Measurements from ENCODE around the gene FOXL1.

The FOXL1 gene

GRCh38 chr16:86549076-86549892, 29.1 kb upstream of the FOXL1 start:
- no peak for FAIRE-seq

GRCh38 chr16:86549893-86550190, 28.5 kb upstream of the FOXL1 start:
- no peak for FAIRE-seq

DNA sequence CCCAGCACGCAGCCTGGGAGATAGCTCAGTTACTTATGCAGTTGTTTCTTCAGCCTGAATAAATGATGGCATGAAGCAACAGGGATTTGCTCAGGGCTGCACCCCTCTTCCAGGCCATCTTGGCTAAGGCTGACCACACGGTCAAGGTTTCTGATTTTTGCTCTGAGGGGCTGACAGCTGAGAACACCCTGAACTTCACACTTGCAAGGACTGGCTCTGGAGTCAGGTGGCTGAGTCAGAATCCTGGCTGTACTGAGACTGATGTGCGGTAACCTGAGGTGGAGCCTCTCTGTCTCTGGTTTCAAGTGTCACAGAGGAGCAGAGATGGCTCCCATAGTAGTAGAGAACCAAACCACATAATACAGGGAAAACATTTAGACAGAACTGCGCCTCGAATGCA, 28.1 kb upstream of the FOXL1 start:
- FAIRE-seq, result no peak

DNA sequence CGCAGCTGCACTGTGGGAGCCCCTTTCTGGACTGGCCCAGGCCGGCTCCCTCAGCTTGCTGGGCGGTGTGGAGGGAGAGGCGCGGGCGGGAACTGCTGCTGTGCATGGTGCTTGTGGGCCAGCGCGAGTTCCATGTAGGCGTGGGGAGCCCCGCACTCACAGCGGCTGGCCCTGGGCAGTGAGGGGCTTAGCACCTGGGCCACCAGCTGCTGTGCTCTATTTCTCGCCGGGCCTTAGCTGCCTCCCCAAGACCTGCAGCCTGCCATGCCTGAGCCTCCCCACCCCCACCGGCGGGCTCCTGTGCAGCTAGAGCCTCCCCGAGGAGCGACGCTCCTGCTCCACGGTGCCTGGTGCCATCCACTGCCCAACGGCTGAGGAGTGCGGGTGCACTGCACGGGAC, 25.0 kb upstream of the FOXL1 start:
- FAIRE-seq, result no peak

GRCh38 chr16:86554599-86554916, 23.8 kb upstream of the FOXL1 start:
- FAIRE-seq, result no peak

DNA sequence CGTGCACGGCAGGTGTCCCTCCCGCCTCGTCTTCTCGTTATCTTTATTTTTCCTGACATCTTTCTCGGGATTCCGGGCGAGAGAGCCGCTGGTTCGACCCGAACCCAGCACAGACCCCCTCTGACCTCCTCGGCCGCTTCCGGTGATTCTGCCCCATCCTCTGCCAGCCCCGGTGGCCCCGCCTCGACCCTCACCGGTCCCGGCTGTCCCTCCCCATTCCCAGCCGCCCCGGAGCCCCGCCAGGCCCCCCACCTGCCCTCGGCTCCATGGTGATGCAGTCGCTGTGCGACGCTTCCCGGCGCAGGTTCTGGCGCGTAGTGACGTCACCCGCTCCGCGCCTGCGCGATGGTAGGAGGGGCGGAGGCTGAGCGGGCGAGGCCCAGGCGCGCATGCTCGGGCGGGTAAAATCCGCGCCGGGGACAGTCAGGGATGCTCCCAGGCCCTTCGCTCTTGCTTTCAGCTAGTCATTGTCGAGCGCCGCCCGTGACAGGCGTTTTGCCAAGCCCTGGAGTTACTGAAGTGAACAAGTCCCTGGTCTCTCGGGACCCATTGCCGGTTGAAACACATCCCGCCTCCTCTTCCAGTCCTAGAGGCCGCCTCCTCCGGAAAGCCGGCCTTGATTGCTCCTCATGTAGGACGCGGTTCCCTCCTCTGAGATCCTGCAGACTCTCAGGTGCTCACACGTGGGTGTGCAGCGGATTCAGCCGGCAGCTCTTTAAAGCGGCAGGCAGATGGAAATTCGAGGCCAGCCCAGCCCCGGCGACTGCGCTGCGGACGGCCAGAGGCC, 23.2 kb upstream of the FOXL1 start, which contains the start of gene MTHFSD:
Gene MTHFSD (minus strand): TSS at position 319 of the 787 bp plus-strand sequence. CDS start 51 bp downstream, at position 268.
- FAIRE-seq, result no peak

DNA sequence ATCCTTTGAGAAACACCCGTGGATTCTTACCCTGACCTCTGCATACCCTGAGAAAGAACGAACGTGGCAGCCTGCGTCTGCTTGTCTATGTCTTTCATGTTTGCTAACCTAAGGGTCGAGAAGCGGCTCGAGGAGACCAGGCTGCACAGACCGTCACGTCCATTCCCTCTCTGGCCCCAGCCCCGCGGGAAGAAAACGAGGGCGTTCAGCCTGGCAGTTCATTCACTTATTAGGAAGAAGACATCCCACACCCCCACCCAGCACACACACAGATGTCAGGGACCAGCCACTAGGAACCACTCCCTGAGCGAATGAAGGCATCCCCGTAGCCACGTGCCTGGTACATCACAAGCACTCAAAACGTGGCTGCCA, 22.7 kb upstream of the FOXL1 start:
- FAIRE-seq, result no peak

DNA sequence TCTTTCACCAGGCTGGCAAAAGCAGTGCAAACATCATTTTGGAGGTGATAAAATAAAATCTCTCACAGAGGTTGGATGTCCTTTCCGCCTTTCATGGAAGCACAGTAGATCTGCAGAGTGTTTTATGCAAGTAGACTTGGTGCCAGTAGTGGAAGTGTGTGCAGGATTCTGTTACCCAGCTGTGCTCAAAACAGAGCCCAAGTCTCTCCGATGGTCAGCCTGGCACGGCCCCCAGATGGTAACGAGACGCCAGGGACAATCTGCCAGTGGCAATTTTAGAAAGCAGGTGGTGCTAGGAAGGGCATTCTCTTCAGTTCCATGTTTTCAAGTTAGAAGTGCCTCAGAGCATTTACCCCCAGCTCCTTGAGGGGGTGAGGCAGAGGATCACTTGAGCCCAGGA, 21.8 kb upstream of the FOXL1 start:
- FAIRE-seq, result no peak

GRCh38 chr16:86557587-86557986, 20.8 kb upstream of the FOXL1 start:
- FAIRE-seq, result no peak

DNA sequence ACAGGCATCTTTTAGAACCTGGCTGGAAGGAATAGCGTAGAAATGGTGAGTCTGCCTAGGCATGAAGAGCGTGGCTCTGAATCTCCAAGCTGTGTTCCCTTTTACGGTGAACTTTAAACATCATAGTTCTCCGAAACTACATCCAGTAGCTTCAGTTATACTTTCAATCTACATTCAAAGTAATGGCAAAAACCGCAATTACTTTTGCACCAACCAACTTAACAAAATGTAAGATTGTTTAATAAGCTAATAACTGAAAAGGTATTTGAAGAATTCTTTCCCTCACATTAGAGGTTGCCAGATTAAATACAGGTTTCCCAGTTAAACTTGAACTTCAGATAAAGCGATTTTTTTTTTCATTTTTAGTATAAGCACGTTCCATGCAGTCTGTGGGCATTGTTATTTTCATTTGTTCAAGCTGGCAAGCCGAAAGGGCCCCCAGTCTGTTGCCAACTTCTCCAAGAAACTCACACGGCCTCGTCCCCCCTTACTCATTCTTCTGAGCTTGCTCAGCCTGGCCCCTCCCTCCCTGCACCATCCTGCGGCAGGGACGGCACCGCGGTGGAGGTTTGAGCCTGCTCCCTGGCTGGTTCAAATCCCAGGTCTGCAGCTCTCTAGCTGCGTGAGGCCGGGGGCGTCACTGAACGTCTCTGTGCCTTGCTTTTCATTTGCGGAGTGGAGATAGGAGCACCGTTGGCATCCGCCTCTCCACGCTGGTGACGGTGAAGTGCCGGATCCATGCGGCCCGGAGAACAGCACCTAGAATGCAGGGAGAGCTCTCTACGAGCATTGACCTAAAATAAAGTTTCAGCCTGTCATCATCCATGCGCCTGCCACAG, 19.8 kb upstream of the FOXL1 start:
- no peak for FAIRE-seq

DNA sequence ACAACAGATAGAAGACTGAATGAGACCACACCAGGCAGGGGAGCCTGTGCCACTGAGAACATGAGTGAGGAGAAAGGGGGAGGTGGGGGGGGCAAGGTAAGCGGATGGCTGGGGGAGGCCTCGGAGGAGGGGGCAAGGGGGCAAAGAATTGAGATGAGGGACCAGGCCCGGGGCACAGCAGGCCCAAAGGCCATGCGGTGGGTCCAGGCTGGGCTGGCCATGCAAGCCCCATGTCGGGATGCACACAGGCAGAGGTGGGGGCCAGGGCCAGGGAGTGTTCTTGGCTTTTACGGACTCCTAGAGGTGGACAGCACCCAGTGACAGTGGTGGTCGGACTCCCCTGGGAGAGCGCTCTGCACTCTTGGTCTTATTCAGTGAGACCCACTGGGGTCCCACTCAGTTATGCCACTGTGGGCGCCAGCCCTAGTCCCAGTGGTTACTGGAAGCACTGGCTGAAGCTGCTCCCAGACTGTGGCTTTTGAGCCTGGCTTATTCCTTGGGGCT, 18.5 kb upstream of the FOXL1 start:
- no peak for FAIRE-seq

GRCh38 chr16:86562356-86562755, 16.0 kb upstream of the FOXL1 start:
- FAIRE-seq, result no peak

- FAIRE-seq, result peak; percentile 73
These were observed 14.6 kb upstream of the FOXL1 start for GRCh38 chr16:86563469-86564345.

DNA sequence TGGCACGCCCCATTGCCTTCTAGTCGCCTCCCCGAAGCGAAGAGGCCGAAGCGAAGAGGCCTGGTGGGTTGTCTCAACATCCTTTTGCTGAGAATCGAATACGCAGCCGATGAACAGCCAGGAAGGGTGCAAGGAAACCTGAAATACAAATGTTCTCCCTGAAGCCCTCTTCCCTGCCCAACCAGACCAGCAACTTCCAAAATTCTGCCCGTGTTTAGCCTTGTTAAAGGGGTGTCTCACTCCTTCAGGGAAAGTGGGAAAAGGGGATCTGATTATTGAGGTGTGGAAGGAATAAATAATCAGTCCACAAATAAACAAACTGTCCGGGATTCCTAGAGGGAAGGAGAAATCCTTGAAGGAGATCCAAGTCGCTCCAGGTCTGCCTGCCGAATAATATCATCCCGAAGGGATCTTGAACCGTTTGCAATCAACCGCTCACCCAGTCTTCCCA, 13.1 kb upstream of the FOXL1 start:
- no peak for FAIRE-seq

- FAIRE-seq, result no peak
These were observed 12.5 kb upstream of the FOXL1 start for GRCh38 chr16:86565644-86566511.

DNA sequence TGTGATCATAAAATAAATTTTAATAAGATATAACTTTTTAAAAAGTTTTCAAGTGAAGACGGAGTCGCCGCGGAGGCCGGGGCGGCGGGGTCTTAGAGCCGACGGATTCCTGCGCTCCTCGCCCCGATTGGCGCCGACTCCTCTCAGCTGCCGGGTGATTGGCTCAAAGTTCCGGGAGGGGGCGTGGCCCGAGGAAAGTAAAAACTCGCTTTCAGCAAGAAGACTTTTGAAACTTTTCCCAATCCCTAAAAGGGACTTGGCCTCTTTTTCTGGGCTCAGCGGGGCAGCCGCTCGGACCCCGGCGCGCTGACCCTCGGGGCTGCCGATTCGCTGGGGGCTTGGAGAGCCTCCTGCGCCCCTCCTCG, 11.8 kb upstream of the FOXL1 start, which contains the start of gene FOXC2:
Gene FOXC2 (plus strand): TSS at position 229 of the 365 bp plus-strand sequence. CDS start 507 bp downstream, outside the sequence.
- peak; percentile 85 for FAIRE-seq

DNA sequence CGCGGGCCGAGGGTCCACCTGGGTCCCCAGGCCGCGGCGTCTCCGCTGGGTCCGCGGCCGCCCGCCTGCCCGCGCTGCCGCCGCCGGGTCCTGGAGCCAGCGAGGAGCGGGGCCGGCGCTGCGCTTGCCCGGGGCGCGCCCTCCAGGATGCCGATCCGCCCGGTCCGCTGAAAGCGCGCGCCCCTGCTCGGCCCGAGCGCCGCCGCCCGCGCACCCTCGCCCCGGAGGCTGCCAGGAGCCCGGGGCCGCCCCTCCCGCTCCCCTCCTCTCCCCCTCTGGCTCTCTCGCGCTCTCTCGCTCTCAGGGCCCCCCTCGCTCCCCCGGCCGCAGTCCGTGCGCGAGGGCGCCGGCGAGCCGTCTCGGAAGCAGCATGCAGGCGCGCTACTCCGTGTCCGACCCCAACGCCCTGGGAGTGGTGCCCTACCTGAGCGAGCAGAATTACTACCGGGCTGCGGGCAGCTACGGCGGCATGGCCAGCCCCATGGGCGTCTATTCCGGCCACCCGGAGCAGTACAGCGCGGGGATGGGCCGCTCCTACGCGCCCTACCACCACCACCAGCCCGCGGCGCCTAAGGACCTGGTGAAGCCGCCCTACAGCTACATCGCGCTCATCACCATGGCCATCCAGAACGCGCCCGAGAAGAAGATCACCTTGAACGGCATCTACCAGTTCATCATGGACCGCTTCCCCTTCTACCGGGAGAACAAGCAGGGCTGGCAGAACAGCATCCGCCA, 11.2 kb upstream of the FOXL1 start:
- FAIRE-seq, result no peak

- no peak for FAIRE-seq
These were observed 10.4 kb upstream of the FOXL1 start for GRCh38 chr16:86567701-86568581.
